HG02759 (cell line): ENCODE measurements around the gene ADGRV1.

Experiments used
- ATAC-seq: cut with Tn5 transposase; IDR thresholded peaks from one replicate; pipeline ENCODE4 v1.9.1; 2021; ENCODE audit warnings: mild to moderate bottlenecking, moderate library complexity; ENCODE audit not compliant: unreplicated experiment

The ADGRV1 gene

DNA sequence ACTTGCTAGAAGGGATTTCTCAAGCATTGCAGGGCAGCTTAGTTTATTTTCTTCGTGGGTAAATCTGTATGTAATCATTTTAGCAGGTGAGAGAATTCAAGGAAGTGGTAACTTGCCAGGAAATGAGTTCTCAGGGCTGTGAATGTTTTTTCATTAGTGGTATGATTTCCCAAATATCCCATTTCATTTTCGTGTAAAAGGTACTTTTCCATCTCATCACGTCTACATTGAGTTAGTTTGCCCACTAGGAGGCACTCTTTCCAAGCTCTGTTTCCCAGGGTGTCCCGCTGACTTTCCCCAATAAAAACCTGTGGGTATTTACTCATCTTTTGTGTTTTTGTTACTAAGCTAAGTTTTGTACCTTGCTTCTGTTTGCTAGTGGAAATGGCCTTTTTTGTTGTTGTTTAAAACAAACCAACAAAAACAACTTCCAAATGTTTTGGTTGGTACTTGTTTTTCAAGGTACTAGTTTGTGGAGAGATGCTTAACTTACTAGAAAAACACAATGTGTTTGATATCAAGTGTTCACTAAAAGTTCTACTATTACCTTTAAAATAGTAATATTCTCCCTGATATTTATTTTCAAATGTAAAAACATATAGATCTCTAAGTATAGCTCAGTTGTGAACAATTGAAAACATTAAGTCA lies 373.6 kb downstream of the ADGRV1 start:
- peak; percentile 73 for ATAC-seq

DNA sequence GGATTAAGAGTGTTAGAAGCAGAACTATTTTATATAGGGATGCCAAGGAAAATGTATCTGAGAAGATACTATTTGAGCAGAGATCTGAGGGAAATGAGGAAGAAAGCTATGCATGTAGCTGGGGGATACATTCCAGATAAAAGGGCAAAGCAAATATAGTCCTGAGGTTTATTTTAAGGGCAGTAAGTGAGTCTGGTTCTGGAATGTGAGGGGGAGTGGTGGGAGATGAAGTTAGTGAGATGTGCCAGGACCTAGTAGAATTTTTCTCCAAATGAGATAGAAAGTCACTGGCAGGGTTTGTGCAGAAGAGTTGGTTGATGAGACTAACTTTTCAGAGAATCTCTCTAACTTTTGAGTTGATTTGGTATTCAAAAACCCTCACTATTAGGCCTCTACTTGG lies 374.7 kb downstream of the ADGRV1 start:
- no peak for ATAC-seq

DNA sequence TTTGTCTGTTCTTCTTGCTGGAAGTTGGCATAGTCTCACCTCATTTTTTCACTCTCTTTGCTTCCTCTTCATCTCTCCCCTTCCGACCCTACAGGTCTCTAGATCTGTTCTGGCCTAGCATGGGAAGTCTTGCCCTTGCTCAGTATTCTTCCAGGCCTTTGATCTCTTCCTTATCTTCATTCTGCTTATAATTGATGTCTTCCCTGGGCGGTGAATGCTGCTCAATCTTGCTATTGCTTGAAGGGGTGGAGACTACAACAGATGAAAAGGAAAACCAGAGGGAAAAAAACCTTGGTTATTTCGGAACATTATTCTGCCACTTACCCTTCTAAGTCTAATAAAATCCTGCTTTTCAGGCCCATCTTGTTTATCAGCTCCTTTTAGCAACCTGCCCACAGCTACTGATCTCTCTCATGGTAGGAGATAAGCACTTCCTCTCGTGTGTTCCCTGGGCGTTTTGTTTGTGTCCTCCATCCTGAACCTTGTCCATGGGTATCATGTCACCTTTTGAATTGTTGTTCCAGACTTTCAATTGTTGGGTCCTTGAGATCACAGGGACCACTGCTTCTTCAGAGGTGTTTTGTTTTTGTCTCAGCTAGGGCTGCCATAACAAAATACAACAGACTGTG lies 375.6 kb downstream of the ADGRV1 start:
- ATAC-seq = no peak

- no peak for ATAC-seq
Observed at GRCh38 chr5:90934738-90935137, 376.1 kb downstream of the ADGRV1 start.

DNA sequence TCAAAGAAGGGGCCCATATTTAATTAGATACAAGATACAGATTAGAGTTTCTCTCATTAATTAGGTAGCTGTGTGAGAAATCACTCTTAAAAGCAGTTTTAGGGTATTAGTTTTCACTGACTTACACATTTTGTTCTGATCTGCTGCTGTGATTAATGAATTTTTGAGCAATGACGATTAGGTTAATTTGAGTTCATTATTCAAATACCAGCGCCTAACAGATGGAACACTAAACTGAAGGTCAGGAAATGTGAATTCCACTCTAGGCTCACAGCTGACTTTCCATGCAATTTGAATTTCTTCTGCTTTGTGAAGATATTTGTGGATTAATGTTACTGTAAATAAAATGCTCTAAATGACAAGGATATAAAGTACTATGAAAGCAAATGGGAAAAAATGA lies 380.6 kb downstream of the ADGRV1 start:
- ATAC-seq = no peak

DNA sequence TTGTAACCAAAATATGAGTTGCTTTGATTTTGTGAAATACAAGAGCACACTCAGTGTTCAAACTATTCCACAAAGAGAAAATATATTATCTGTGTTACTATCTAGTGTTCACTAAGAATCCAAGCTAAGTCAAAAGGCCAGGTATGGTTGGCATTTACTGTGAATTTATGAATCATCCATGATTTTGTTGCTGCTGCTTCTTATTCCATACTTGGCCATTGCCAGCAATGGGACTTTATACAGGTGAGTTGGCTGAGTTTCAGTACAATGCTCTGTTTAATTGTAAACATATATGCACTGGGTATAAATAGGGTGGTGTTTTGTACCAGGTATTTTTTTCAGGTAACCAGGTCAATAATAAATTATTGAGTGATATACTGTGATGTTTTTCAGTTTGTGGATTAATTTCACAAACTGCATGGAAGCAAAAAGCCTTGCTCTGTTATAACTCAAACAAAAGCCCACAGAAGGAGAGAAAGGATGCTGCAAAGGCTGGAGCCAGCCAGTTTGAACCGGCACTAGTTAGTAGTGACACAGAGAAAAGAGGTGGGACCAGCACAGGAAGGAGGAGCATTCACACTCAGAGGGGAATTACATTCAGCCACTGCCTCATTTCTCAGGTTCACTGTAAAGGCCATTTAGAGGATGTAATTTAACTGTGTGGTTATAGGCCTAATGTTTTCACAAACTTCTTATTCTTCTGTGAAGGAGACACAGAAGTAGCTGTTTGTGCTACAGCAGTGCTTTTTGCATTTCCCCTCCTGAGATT lies 381.8 kb downstream of the ADGRV1 start:
- peak; percentile 99 for ATAC-seq

DNA sequence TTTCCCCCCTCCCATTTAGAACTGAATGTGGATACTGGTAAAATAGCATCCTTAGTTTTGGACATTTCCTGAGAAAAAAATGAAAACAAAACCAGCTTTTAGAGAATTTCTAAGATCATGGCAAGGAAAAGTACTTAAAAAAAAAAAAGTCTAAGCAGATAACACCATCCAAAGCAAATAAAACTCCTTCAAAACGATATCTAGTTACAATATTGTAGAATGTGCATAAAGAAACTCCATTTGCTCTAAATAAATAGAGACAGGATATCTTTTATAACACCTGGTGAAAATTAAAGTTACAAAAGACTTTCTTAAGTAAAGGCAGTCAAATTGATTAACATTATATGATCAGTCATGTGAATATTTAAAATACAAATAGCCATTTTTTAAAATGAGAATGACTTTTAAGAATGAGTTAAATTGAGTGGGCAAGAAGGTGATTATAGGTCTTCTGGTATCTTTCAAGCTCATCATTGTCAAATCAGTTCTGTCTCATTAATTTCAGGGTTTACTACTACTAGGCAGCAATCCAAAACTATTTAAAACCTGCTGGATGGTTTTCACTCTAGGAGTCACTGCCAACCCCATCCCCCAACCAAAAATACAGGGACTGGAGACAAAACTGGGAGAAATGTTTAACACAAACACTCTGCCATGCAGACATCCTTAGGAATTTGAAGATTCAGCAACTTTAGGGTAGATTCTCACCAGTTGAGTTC lies 382.6 kb downstream of the ADGRV1 start:
- no peak for ATAC-seq

DNA sequence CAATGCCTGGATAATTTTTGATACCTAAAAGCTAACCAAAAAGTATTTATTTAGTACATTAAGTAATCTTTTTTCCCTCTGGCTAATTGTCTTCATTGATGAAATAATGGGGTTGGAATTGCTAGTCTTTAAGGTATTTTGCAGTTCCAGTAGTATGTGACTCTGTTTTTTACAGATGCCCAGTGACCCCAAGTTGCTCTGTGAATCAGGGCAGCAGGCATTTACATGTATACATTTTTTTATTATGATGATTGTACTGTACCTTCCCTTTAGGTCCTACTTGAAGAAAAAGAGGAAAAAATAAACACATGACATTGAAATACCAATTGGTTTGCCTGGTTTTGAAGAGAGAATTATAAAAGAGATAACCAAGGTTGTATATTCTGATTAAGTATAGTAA lies 385.5 kb downstream of the ADGRV1 start:
- no peak for ATAC-seq

GRCh38 chr5:90947667-90948066 lies 389.1 kb downstream of the ADGRV1 start:
- ATAC-seq = no peak

DNA sequence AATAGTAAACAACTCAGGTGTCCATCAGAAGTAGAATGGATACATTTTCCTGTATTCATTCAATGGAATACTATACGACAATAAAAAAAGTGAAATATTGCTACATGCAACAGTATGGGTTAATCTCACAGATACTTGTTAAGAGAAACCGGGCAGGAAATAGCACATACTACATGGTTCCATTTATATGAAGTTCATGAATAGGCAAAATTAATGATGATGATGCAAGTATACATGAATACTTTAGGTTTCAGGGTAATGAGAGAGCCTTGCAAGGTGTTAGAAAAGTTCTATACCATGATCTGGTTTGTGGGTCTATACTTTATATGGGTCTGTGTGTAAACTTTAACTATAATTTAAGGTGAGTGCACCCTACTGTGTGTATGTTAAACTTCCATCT lies 390.4 kb downstream of the ADGRV1 start:
- no peak for ATAC-seq

DNA sequence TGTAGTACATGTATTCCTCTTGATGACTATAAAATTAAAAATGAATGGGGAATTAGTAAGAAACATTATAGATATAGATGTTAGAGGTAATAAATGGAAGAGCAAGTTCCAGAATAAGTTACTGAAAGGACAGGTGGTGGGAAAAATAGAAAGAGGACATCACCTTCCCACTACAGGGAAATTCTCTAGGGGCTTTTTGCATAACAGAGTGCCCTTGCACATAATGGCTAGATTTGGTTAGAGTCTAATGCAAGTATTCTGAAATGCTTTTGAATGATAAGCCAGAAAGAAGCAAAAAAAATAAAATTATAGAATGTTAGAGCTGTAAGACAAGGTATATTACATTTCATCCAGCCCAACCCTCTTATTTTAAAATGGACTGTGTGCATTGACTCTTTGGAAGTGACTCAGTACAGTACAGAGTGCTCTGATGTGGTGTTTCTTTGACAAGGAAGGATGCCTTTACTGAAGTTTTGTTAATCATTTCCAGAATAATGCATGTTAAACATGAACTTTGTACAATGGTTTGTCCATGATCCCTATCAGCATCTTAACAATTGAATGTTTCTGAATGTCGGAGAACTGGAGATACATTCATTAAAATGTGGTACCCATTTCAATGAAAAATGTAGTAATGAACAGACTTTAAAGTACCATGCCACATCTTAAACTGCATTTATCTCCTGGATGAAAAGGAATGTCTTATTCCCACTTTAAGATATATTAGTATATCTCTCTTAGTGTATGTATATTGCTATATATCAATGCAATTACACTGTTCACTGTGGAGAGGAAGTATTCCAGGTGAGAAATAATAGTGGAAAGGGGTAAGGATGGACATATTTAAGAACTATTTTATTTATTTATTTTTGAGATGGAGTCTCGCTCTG lies 391.1 kb downstream of the ADGRV1 start:
- ATAC-seq = peak; percentile 96

DNA sequence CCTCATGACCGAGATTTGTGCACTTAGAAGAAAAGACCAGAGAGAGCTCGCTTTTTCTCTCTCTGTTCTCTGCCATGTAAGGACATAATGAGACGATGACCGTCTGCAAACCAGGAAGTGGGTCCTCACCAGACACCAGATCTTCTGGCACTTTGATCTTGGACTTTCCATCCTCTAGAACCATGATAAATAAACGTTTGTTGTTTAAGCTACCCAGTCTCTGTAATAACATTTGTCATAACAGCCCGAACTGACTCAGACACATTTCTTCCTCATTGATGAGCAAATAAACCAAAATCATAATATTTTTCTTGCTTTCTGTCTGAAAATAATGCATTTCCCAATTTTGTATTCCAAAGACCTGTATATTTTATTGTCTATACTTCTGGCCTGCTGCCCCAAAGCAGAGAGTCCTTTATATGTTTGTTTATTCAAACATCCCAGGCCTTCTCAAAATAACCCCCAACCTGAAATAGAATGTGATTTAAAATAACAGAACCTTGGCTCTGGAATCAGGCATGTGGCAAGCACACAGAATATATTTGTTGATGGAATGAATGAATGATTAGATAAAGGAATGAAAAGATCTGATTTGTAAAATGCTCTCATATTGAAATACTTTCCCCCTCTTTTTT lies 396.5 kb downstream of the ADGRV1 start:
- no peak for ATAC-seq

DNA sequence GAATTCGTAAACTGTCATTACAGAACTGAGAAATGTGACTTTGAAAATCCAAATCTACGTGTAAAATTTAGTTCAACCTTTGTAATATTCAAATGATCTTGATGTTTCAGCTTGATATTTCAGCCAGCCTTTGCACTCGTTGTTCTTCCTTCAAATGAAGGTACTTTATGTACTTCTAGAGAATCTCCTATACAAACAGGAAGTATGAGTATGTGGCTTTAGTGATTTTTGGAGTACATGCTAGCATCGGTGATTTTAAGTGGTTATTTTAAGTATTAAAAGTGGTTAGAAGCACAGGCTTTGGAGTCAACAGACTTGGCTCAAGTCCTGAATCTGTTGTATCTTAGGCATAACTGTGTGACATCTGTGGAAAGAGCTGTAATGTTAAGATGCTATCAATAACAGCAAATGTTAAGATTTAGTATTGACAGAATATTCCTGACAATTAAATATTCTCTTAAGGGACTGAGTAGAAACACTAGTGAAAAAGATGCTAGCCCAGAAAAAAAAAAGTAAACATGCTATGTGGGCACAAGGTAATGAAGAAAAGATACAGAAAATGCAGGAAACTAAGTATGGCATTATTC lies 398.0 kb downstream of the ADGRV1 start:
- ATAC-seq = no peak

- no peak for ATAC-seq
Observed at GRCh38 chr5:90957906-90958305, 399.3 kb downstream of the ADGRV1 start.

DNA sequence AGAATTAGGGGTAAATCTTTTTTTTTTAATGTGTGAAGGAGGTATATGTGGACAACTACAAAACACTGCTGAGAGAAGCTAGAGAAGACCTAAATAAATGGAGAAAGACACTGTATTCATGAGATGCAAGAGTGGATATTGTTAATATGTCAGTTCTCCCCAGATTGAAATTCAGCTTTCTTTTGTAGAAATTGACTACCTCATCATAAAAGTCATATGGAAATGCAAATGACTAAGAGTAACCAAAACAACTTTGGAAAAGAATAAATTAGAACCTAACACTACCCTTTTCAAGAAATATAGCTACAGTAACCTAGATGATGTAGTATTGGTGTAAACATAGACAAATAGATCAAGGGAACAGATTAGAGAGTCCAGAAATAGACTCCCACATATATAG lies 400.7 kb downstream of the ADGRV1 start:
- ATAC-seq = no peak

GRCh38 chr5:90962481-90962880 lies 403.9 kb downstream of the ADGRV1 start:
- no peak for ATAC-seq

DNA sequence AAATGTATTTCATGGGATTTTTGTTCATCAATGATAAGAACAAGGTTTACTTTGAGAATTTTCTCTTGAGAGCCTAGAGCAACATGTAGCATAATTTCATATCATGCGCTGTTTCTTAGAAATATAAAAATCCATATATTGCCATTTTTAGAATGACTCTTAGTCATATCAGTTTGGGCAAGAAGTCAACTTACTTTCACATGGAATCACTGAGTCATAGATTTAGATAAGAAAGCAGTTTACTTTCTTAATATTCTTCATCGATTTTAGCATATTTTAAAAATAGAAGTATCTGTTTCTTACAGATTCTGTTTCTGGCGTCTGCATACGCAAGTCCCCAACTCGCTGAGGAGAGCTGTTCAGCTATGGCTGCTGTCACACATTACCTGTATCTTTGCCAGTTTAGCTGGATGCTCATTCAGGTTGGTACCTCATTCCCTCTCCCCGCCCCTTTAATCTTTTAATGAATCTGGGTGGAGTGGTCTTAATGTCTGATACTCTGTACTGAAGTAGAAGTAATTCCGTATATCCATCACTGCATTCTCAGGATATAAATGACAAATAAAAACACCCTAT lies 406.6 kb downstream of the ADGRV1 start:
- ATAC-seq = no peak

DNA sequence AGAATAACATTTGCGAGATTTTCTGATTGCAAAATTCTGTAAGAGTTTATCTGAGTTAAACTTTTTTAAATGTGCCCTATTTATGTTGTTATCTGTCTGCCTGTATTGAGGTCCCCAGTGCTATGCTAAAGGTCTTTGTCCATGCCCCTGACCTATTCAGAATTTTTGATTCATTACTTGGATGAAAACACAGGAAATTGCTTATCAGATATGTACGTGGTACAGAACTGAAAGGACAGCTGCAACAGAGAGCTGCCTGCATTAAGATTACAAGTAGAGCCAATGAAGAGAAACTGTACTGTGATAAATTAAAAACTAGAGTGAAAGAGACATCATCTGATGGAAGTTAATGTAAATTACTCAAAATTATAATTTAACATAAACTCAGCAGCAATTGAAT lies 408.8 kb downstream of the ADGRV1 start:
- no peak for ATAC-seq

- ATAC-seq = no peak
Observed at GRCh38 chr5:90967851-90968250, 409.3 kb downstream of the ADGRV1 start.
